ENCODE results near the gene PC.

DNA sequence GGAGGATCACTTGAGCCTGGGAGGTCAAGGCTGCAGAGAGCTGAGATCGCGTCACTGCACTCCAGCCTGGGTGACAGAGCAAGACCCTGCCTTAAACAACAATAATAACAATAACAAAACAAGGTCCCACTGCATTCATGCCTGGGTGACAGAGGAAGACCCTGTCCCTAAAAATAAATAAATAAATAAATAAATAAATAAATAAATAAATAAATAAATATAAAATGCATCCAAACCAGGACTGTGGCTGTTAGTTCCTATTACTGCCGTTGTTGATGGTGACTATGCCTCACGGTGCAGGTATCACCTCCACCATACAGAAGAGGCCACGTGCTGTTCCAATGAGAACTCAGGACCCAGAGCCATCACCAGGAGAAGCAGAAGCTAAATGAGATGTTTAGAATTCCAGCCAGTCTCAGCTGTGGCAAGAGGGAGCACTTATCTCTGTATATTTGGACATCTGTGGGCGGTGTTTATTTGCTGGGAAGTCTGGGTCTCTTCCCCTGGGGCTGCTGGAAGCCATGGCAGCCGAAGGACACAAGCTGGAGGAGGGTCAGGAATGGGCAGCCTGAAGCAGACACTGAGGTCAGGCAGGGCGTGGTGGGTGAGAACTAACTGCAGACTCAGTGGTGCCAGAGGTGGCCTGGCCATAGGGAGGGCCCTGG, 38.6 kb upstream of the PC start:
- TF ChIP-seq POLR2AphosphoS5 (IDR thresholded peaks at IDR 0.05; ENCODE audit: low read depth, low read length): no peak
- TF ChIP-seq, protein P1, sequence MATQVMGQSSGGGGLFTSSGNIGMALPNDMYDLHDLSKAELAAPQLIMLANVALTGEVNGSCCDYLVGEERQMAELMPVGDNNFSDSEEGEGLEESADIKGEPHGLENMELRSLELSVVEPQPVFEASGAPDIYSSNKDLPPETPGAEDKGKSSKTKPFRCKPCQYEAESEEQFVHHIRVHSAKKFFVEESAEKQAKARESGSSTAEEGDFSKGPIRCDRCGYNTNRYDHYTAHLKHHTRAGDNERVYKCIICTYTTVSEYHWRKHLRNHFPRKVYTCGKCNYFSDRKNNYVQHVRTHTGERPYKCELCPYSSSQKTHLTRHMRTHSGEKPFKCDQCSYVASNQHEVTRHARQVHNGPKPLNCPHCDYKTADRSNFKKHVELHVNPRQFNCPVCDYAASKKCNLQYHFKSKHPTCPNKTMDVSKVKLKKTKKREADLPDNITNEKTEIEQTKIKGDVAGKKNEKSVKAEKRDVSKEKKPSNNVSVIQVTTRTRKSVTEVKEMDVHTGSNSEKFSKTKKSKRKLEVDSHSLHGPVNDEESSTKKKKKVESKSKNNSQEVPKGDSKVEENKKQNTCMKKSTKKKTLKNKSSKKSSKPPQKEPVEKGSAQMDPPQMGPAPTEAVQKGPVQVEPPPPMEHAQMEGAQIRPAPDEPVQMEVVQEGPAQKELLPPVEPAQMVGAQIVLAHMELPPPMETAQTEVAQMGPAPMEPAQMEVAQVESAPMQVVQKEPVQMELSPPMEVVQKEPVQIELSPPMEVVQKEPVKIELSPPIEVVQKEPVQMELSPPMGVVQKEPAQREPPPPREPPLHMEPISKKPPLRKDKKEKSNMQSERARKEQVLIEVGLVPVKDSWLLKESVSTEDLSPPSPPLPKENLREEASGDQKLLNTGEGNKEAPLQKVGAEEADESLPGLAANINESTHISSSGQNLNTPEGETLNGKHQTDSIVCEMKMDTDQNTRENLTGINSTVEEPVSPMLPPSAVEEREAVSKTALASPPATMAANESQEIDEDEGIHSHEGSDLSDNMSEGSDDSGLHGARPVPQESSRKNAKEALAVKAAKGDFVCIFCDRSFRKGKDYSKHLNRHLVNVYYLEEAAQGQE (IDR thresholded peaks at IDR 0.05; ENCODE audit: low read depth, low read length): no peak
- TF ChIP-seq, protein P2, sequence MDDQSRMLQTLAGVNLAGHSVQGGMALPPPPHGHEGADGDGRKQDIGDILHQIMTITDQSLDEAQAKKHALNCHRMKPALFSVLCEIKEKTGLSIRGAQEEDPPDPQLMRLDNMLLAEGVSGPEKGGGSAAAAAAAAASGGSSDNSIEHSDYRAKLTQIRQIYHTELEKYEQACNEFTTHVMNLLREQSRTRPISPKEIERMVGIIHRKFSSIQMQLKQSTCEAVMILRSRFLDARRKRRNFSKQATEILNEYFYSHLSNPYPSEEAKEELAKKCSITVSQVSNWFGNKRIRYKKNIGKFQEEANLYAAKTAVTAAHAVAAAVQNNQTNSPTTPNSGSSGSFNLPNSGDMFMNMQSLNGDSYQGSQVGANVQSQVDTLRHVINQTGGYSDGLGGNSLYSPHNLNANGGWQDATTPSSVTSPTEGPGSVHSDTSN (IDR thresholded peaks at IDR 0.05): no peak
- no peak for TF ChIP-seq SMC3 (IDR thresholded peaks at IDR 0.05; ENCODE audit: low read depth, low read length)
- TF ChIP-seq, protein P3, sequence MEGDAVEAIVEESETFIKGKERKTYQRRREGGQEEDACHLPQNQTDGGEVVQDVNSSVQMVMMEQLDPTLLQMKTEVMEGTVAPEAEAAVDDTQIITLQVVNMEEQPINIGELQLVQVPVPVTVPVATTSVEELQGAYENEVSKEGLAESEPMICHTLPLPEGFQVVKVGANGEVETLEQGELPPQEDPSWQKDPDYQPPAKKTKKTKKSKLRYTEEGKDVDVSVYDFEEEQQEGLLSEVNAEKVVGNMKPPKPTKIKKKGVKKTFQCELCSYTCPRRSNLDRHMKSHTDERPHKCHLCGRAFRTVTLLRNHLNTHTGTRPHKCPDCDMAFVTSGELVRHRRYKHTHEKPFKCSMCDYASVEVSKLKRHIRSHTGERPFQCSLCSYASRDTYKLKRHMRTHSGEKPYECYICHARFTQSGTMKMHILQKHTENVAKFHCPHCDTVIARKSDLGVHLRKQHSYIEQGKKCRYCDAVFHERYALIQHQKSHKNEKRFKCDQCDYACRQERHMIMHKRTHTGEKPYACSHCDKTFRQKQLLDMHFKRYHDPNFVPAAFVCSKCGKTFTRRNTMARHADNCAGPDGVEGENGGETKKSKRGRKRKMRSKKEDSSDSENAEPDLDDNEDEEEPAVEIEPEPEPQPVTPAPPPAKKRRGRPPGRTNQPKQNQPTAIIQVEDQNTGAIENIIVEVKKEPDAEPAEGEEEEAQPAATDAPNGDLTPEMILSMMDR (IDR thresholded peaks at IDR 0.05): no peak
- no peak for TF ChIP-seq NRF1 (IDR thresholded peaks at IDR 0.05; ENCODE audit: low read depth, low read length)
- TF ChIP-seq, protein P4, sequence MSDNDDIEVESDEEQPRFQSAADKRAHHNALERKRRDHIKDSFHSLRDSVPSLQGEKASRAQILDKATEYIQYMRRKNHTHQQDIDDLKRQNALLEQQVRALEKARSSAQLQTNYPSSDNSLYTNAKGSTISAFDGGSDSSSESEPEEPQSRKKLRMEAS (IDR thresholded peaks at IDR 0.05; ENCODE audit: low read depth): no peak
- TF ChIP-seq RCOR1 (IDR thresholded peaks at IDR 0.05; ENCODE audit: low read length): no peak
- no peak for TF ChIP-seq RFX5 (IDR thresholded peaks at IDR 0.05; ENCODE audit: low read length)
- no peak for TF ChIP-seq SIN3A (IDR thresholded peaks at IDR 0.05; ENCODE audit: borderline replicate concordance, low read depth, low read length)
- no peak for TF ChIP-seq EZH2phosphoT487 (IDR thresholded peaks at IDR 0.05; ENCODE audit: borderline replicate concordance, low read depth)

All from SK-N-SH (cell line).